ENCODE measurements around the gene TBC1D22A.

Gene TBC1D22A

GRCh38 chr22:46902998-46903916 lies 140.8 kb downstream of the TBC1D22A start:
- DNase-seq (ENCODE audit: low read depth in 1 of 2, low spot score in 1 of 2), result no peak

- no peak for DNase-seq (ENCODE audit: low read depth in 1 of 2, low spot score in 1 of 2)
Measured at GRCh38 chr22:46905415-46905814, 143.0 kb downstream of the TBC1D22A start.

GRCh38 chr22:46905834-46906233 lies 143.4 kb downstream of the TBC1D22A start:
- DNase-seq (ENCODE audit: low read depth in 1 of 2, low spot score in 1 of 2), result no peak

GRCh38 chr22:46906326-46907045 lies 144.0 kb downstream of the TBC1D22A start:
- DNase-seq (ENCODE audit: low read depth in 1 of 2, low spot score in 1 of 2), result no peak

GRCh38 chr22:46907241-46908215 lies 145.1 kb downstream of the TBC1D22A start:
- DNase-seq (ENCODE audit: low read depth in 1 of 2, low spot score in 1 of 2), result no peak

- DNase-seq (ENCODE audit: low read depth in 1 of 2, low spot score in 1 of 2), result no peak
Measured at GRCh38 chr22:46908641-46909107, 146.2 kb downstream of the TBC1D22A start.

- DNase-seq (ENCODE audit: low read depth in 1 of 2, low spot score in 1 of 2), result no peak
Measured at GRCh38 chr22:46909237-46910030, 147.0 kb downstream of the TBC1D22A start.

- no peak for DNase-seq (ENCODE audit: low read depth in 1 of 2, low spot score in 1 of 2)
Measured at GRCh38 chr22:46910624-46911023, 148.2 kb downstream of the TBC1D22A start.

GRCh38 chr22:46911346-46911745 lies 148.9 kb downstream of the TBC1D22A start:
- DNase-seq (ENCODE audit: low read depth in 1 of 2, low spot score in 1 of 2), result no peak

GRCh38 chr22:46913351-46913750 lies 150.9 kb downstream of the TBC1D22A start:
- no peak for DNase-seq (ENCODE audit: low read depth in 1 of 2, low spot score in 1 of 2)

GRCh38 chr22:46914481-46914880 lies 152.0 kb downstream of the TBC1D22A start:
- no peak for DNase-seq (ENCODE audit: low read depth in 1 of 2, low spot score in 1 of 2)

- no peak for DNase-seq (ENCODE audit: low read depth in 1 of 2, low spot score in 1 of 2)
Measured at GRCh38 chr22:46914916-46915894, 152.8 kb downstream of the TBC1D22A start.

GRCh38 chr22:46915950-46916730 lies 153.7 kb downstream of the TBC1D22A start:
- no peak for DNase-seq (ENCODE audit: low read depth in 1 of 2, low spot score in 1 of 2)

GRCh38 chr22:46916886-46917770 lies 154.7 kb downstream of the TBC1D22A start:
- no peak for DNase-seq (ENCODE audit: low read depth in 1 of 2, low spot score in 1 of 2)

- no peak for DNase-seq (ENCODE audit: low read depth in 1 of 2, low spot score in 1 of 2)
Measured at GRCh38 chr22:46917771-46918101, 155.3 kb downstream of the TBC1D22A start.

GRCh38 chr22:46918197-46918596 lies 155.7 kb downstream of the TBC1D22A start:
- DNase-seq (ENCODE audit: low read depth in 1 of 2, low spot score in 1 of 2), result no peak

- DNase-seq (ENCODE audit: low read depth in 1 of 2, low spot score in 1 of 2), result no peak
Measured at GRCh38 chr22:46922037-46922436, 159.6 kb downstream of the TBC1D22A start.
